ENCODE measurements around the gene PAQR5. TPM values are rescaled to one million over a fixed set of nuclear protein-coding genes. Genes with fewer than 3 reads are reported as not detected.

The PAQR5 gene
- total RNA-seq, 1 donor from 2014 or later: 0.63 TPM

DNA sequence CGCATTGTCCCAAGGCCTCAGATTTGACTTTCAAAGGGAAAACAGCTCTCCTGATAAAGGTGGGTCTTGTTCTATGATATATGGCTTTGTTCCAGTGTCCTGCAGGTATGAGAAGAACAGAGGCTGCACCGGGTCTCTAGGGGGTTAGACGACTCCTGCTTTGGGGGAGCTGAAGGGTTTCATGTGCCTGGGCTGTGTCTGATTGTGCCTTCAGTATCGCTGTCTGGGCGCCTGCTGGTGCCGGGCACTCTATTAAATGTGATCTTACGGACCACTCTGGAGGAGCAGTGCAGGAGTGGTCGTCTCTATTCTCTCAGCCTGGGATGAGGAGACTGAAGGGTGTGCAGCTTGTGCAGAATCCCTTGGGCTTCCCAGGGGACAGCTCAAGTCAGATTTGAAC is 16.0 kb downstream of the PAQR5 start:
- no peak for DNase-seq
- no peak overlapping the region for H3K27ac ChIP-seq (replicated peaks)
- H3K9me3 ChIP-seq (replicated peaks): no peaks in the 10 kb centered on the region
- H3K27me3 ChIP-seq (ENCODE audit: low read depth): peaks cover 6% of the 10 kb centered on the region
- H3K36me3 ChIP-seq: no peaks in the 10 kb centered on the region
- no peak overlapping the region for H3K4me3 ChIP-seq
- no peaks in the 10 kb centered on the region for H3K4me1 ChIP-seq
- TF ChIP-seq CTCF (IDR thresholded peaks at IDR 0.05; ENCODE audit: borderline replicate concordance): no peak
- intact Hi-C loops (cut with micrococcal nuclease): no loop called here

GRCh38 chr15:69315402-69316110 is 16.8 kb downstream of the PAQR5 start:
- no peaks in the 10 kb centered on the region for H3K36me3 ChIP-seq
- H3K9me3 ChIP-seq (replicated peaks): no peaks in the 10 kb centered on the region
- intact Hi-C loops (cut with micrococcal nuclease): no loop called here

DNA sequence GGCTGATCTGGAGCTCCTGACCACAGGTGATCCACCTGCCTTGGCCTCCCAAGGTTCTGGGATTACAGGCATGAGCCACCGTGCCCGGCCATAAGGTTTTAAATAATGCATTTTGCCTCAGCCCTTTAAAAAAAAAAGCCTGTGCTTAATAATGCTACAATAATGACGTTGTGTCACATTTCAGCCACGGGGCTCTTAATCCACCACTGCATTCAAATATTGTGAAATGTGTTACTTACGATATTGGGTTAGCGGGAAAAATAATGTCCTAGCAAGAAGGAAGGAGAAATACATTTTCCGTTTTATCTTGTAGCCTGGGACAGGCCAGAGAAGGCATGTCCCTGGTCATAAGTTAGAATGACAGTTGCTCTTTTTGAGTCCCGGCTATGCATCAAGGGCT is 17.6 kb downstream of the PAQR5 start:
- H3K27ac ChIP-seq (replicated peaks): no peak overlapping the region
- H3K36me3 ChIP-seq: no peaks in the 10 kb centered on the region
- H3K9me3 ChIP-seq (replicated peaks): no peaks in the 10 kb centered on the region
- DNase-seq: no peak
- no peak for TF ChIP-seq CTCF (IDR thresholded peaks at IDR 0.05; ENCODE audit: borderline replicate concordance)
- H3K4me3 ChIP-seq: no peak overlapping the region
- peaks cover 6% of the 10 kb centered on the region for H3K27me3 ChIP-seq (ENCODE audit: low read depth)
- intact Hi-C loops (cut with micrococcal nuclease): no loop called here
- H3K4me1 ChIP-seq: no peaks in the 10 kb centered on the region

More at GRCh38 chr15:69315402-69316110, 16.8 kb downstream of the PAQR5 start:
- Histone ChIP-seq H3K4me1 (no peaks in the 10 kb centered on the region), H3K27me3 (ENCODE audit: low read depth) (peaks cover 6% of the 10 kb centered on the region), H3K4me3 (no peak overlapping the region), H3K27ac (replicated peaks) (no peak overlapping the region)
- TF ChIP-seq CTCF (IDR thresholded peaks at IDR 0.05; ENCODE audit: borderline replicate concordance): no peak
- no peak for DNase-seq

DNA sequence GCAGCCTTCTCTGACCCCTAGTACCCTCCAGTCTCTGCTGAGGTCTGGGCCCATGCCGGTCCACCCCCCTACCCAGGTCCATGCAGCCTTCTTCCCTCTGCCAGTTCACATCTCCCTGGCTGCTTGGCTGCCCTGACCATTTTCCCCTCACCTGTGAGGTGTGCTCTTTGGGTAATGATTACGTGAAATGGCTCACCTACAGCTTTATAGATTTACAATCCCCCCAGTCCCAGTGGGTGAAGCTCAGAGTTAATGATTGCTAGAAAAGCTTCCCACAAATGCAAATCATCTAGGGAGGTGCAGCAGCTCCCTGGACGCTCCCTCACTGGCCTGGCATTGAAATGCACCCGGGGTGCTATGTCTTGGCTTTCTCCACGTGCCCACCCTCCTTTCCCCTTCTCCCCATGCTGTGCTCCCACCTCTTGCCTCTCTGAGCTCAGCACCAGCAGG is 18.7 kb downstream of the PAQR5 start:
- Histone ChIP-seq H3K9me3 (replicated peaks) (no peaks in the 10 kb centered on the region), H3K27ac (replicated peaks) (no peak overlapping the region), H3K36me3 (no peaks in the 10 kb centered on the region), H3K4me1 (no peaks in the 10 kb centered on the region), H3K4me3 (no peak overlapping the region), H3K27me3 (ENCODE audit: low read depth) (peaks cover 11% of the 10 kb centered on the region)
- DNase-seq: no peak
- intact Hi-C loops (cut with micrococcal nuclease): no loop called here
- TF ChIP-seq CTCF (IDR thresholded peaks at IDR 0.05; ENCODE audit: borderline replicate concordance): no peak

- no peak overlapping the region for H3K27ac ChIP-seq (replicated peaks)
- intact Hi-C loops (cut with micrococcal nuclease): no loop called here
- DNase-seq: no peak
- no peaks in the 10 kb centered on the region for H3K4me1 ChIP-seq
- H3K9me3 ChIP-seq (replicated peaks): no peaks in the 10 kb centered on the region
- H3K36me3 ChIP-seq: no peaks in the 10 kb centered on the region
- peaks cover 14% of the 10 kb centered on the region for H3K27me3 ChIP-seq (ENCODE audit: low read depth)
- TF ChIP-seq CTCF (IDR thresholded peaks at IDR 0.05; ENCODE audit: borderline replicate concordance): no peak
- H3K4me3 ChIP-seq: no peak overlapping the region
Observed at GRCh38 chr15:69318033-69318432, 19.3 kb downstream of the PAQR5 start.

Measured in left ventricle myocardium inferior (tissue), 1 donor.